Activated CD4-positive, alpha-beta T cell treated with anti-CD3 and anti-CD28 coated beads for 36 hours (primary cell): ENCODE measurements around the gene INPP5D. TPM values are rescaled to one million over a fixed set of nuclear protein-coding genes. Genes with fewer than 3 reads are reported as not detected.
A peak's percentile ranks its signal among the peaks of the same experiment; 100 is the strongest.
"Not testable (repeated sequence)": the region's sequence is repeated elsewhere in the genome, so short reads cannot be mapped to it uniquely, and the experiment has no call there.

Experiments
- ATAC-seq: fragments of 200-7000 bp; cut with Tn5 transposase; one replicate; pipeline ENCODE4 v1.10.0; 2021; ENCODE audit warnings: mild to moderate bottlenecking, moderate library complexity
- CTCF ChIA-PET: fragments of 350-600 bp; sonication (Branson Sonifier 250); formaldehyde crosslinking; loops from one replicate; lab custom pipeline; 2021; ENCODE audit warnings: antibody characterized with exemption; lab: Charles Lee
- POLR2A ChIA-PET: fragments of 350-600 bp; sonication (Branson Sonifier 250); formaldehyde crosslinking; loops from one replicate; lab custom pipeline; 2021; ENCODE audit warnings: antibody characterized with exemption, inconsistent platforms; lab: Charles Lee
- DNase-seq: peaks from one replicate; pipeline ENCODE4 v3.0.0-alpha.2; 2020
- H3K27ac Mint-ChIP-seq: one replicate; pipeline ENCODE4 v1.8.0; 2021; ENCODE audit warnings: mixed read lengths
- H3K27me3 Mint-ChIP-seq: one replicate; pipeline ENCODE4 v1.8.0; 2021; ENCODE audit warnings: mixed read lengths
- H3K36me3 Mint-ChIP-seq: one replicate; pipeline ENCODE4 v1.8.0; 2021; ENCODE audit warnings: low read depth, mixed read lengths
- H3K4me1 Mint-ChIP-seq: one replicate; pipeline ENCODE4 v1.8.0; 2021; ENCODE audit warnings: mixed read lengths
- H3K4me3 Mint-ChIP-seq: one replicate; pipeline ENCODE4 v1.8.0; 2021; ENCODE audit warnings: mild to moderate bottlenecking, moderate library complexity, mixed read lengths
- H3K9me3 Mint-ChIP-seq: one replicate; pipeline ENCODE4 v1.8.0; 2021; ENCODE audit warnings: low read depth, mixed read lengths
- intact Hi-C, 2 experiments: fragments of 100-400 bp; cut with DNase I in 1 of 2; cut with micrococcal nuclease in 1 of 2; formaldehyde crosslinking; loops; one replicate each; pipeline versions ENCODE4 v1.14.2 to v1.15.1; 2022 to 2024; cut with DNase I, micrococcal nuclease
- total RNA-seq, 2 experiments: library from RNA; stranded (reverse); gene quantifications; one replicate each; pipeline ENCODE4 v1.2.3, GENCODE V29; 2021

Gene INPP5D
- total RNA-seq, 2 experiments from 2014 or later, result 40.5 to 53.4 TPM

DNA sequence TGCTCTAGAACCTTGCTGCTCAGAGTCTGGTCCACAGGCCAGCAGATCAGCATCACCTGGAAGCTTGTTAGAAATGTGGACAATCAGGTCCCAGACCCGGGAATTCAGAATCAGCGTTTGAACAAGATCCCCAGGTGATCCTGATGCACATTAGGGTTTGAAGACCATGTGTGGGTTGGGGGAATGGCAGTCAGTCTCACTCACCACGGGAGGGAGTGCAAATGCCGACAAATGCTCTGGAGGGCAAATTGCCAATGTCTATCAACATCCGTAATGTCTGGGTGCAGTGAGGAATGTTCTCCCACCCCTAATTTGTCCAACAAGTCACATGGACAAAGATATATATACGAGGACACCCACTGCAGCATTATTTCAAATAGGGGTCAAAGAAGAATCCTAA lies 34.5 kb downstream of the INPP5D start:
- ATAC-seq (no peak), DNase-seq (no peak)
- intact Hi-C loops, result no loop called here
- CTCF ChIA-PET, result interaction anchor here (0.6 kb wide), 3 partner anchors 30 to 364 kb away, joined by 3 to 4 read pairs (median 3); no protein-coding TSS in a partner anchor
- Mint-ChIP-seq H3K4me1 (peaks cover 52% of the 10 kb centered on the region), H3K36me3 (peaks cover 25% of the 10 kb centered on the region), H3K4me3 (no peak overlapping the region), H3K9me3 (no peaks in the 10 kb centered on the region), H3K27ac (no peak overlapping the region), H3K27me3 (no peaks in the 10 kb centered on the region)
- POLR2A ChIA-PET, result interaction anchor here (0.6 kb wide), 1 partner anchor 12 kb away, joined by 3 read pairs; no protein-coding TSS in a partner anchor

DNA sequence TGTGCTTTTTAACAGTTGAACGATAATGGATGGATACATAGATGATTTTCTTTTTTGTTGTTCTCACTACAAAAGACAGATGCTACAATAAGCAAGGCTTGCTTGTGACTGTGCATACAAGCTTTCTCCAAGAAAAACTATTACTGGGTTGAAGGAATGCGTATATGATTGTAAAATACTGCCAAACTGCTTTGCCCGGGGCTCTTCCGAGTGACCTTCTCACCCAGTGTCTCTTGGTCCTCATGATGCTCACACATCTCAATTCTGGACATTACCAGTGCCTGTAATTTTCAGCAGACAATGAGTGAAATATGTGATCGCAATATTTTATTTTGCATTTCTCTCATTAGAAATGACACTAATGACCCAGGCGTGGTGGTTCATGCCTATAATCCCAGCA lies 35.9 kb downstream of the INPP5D start:
- Mint-ChIP-seq H3K9me3 (no peaks in the 10 kb centered on the region), H3K4me1 (peaks cover 64% of the 10 kb centered on the region), H3K27ac (no peak overlapping the region), H3K4me3 (no peak overlapping the region), H3K27me3 (no peaks in the 10 kb centered on the region), H3K36me3 (peaks cover 33% of the 10 kb centered on the region)
- intact Hi-C loops, result no loop called here
- POLR2A ChIA-PET, result no interaction called here
- CTCF ChIA-PET, result no interaction called here
- no peak for DNase-seq
- ATAC-seq, result no peak

DNA sequence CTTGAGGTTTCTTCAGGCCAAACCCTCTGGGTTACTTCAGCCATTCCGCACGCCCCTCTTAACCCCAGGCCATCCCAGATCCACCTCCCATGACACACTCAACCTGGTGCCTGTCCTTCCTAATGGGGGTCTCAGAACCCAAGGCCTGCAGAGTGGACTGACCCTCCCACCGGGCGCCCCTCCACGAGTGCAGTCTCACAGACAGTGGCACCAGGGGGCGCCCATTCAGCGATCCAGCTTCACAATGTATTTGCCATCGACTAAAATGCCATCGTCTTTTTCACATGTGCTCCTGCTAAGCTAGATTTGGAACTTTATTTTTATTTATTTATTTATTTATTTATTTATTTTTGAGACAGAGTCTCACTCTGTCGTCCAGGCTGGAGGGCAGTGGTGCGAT lies 38.5 kb downstream of the INPP5D start:
- Mint-ChIP-seq H3K4me3 (no peak overlapping the region), H3K27ac (no peak overlapping the region), H3K27me3 (no peaks in the 10 kb centered on the region), H3K36me3 (peaks cover 28% of the 10 kb centered on the region), H3K4me1 (peaks cover 62% of the 10 kb centered on the region), H3K9me3 (no peaks in the 10 kb centered on the region)
- DNase-seq, result peak; percentile 26
- ATAC-seq, result no peak
- CTCF ChIA-PET, result interaction anchor here (0.7 kb wide), 2 partner anchors 16 to 1701 kb away, joined by 3 read pairs; no protein-coding TSS in a partner anchor
- POLR2A ChIA-PET, result no interaction called here
- intact Hi-C loops, result no loop called here

DNA sequence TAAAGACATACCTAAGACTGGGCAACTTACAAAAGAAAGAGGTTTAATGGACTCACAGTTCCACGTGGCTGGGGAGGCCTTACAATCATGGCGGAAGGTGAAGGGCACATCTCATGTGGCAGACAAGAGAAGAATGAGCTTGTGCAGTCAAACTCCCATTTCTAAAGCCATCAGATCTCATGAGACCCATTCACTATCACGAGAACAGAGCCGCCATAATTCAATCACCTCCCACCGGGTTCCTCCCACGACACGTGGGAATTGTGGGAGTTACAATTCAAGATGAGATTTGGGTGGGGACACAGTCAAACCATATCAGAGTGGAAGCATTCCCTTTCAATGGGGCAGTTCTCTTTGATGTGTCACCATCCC lies 39.7 kb downstream of the INPP5D start:
- ATAC-seq, H3K4me3 Mint-ChIP-seq, DNase-seq, H3K9me3 Mint-ChIP-seq, H3K27me3 Mint-ChIP-seq: not testable (repeated sequence)
- intact Hi-C loops, result loop anchor here (1.0 to 2.0 kb wide), 4 partner anchors 18 to 40 kb away; partner anchors contain the start of gene INPP5D (in 2 of the 2)
- Mint-ChIP-seq H3K27ac (peak overlapping the region; percentile 45), H3K4me1 (peaks cover 63% of the 10 kb centered on the region), H3K36me3 (peaks cover 26% of the 10 kb centered on the region)
- ChIA-PET POLR2A (interaction anchor here (0.7 to 1.5 kb wide), 4 partner anchors 9 to 19 kb away, joined by 3 to 4 read pairs (median 3); no protein-coding TSS in a partner anchor), CTCF (interaction anchor here (1.3 to 2.6 kb wide), 3 partner anchors 16 to 46 kb away, joined by 4 to 13 read pairs (median 7); partner anchors contain the start of gene INPP5D)

DNA sequence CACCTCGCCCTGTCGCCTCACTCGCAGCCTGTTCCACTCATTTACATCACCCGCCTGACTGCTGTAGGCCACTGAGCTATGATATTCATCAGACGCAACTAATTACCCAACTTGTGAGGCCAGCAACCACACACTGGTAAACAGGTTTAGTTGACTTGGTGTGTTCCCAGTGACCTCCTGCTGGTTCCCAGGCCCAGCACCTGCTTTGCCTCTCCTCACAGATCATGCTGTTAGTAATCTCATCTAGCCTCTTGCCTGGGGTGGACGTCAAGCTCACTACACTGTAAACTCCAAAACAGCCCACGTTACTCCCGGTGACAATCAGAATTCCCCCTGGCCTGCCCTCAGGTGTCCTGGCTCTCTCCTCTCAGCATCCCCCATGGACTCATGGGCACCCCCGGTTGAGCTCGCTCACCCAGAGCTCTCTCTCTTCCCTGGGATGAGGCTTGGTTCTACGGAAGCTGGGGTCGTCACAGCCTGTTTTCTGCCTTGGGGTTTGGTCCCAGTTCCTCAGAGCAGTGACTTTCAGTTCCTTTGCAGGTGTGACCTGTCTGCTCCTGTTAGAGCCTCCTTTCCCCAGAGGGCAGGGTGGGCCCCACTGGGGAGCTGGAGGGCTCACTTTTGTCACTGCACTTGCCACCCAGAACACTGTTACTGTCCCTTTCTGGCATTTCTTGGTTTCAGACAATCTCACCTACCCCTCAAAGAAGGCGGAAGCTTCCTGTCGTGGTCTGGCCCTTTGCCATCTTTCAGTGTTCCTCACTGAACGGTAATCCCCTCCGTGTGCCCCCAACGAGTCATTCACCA lies 40.3 kb downstream of the INPP5D start:
- peak; percentile 73 for ATAC-seq
- H3K4me3 Mint-ChIP-seq, result peak overlapping the region; percentile 24
- no peaks in the 10 kb centered on the region for H3K9me3 Mint-ChIP-seq
- H3K27me3 Mint-ChIP-seq, result no peaks in the 10 kb centered on the region
- H3K36me3 Mint-ChIP-seq, result peaks cover 24% of the 10 kb centered on the region
- DNase-seq, result peak; percentile 81
- H3K27ac Mint-ChIP-seq, result peak overlapping the region; percentile 84
- intact Hi-C loops, result loop anchor here (1.0 to 2.0 kb wide), 4 partner anchors 18 to 40 kb away; partner anchors contain the start of gene INPP5D (in 2 of the 2)
- ChIA-PET POLR2A (interaction anchor here (0.7 to 1.5 kb wide), 4 partner anchors 8 to 20 kb away, joined by 3 to 4 read pairs (median 3); no protein-coding TSS in a partner anchor), CTCF (interaction anchor here (0.8 to 2.6 kb wide), 5 partner anchors 12 to 47 kb away, joined by 3 to 13 read pairs (median 4); partner anchors contain the start of gene INPP5D)
- H3K4me1 Mint-ChIP-seq, result peaks cover 61% of the 10 kb centered on the region

DNA sequence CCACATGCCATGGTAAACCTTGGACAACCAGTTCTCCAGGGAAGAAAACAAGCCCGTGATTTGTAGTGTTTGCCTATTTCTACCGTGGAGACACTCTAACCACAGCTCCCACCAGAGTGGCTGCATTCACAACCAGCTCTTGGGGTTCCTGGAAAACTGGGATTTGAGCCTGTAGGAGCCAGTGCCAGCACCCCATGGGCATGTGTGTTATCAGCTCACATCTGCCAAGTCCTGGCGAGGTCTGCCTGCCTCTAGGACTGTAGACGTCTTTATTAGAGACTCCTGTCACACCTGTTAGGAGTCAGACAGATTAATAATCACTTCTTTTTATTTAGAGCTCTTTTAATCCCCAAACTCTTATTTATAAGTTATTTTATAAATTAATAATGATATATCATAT lies 41.0 kb downstream of the INPP5D start:
- CTCF ChIA-PET, result interaction anchor here (0.8 to 2.6 kb wide), 4 partner anchors 13 to 47 kb away, joined by 3 to 13 read pairs (median 3); no protein-coding TSS in a partner anchor
- no peaks in the 10 kb centered on the region for H3K27me3 Mint-ChIP-seq
- H3K36me3 Mint-ChIP-seq, result peaks cover 30% of the 10 kb centered on the region
- ATAC-seq (no peak), DNase-seq (no peak)
- H3K4me3 Mint-ChIP-seq, result peak overlapping the region; percentile 24
- POLR2A ChIA-PET, result interaction anchor here (1.2 kb wide), 2 partner anchors 17 to 20 kb away, joined by 3 to 4 read pairs; no protein-coding TSS in a partner anchor
- H3K4me1 Mint-ChIP-seq, result peaks cover 65% of the 10 kb centered on the region
- intact Hi-C loops, result loop anchor here in 1 of 2 experiments (2.0 kb wide), 1 partner anchor 40 kb away; the partner anchor contains the start of gene INPP5D
- no peaks in the 10 kb centered on the region for H3K9me3 Mint-ChIP-seq
- H3K27ac Mint-ChIP-seq, result peak overlapping the region; percentile 84

DNA sequence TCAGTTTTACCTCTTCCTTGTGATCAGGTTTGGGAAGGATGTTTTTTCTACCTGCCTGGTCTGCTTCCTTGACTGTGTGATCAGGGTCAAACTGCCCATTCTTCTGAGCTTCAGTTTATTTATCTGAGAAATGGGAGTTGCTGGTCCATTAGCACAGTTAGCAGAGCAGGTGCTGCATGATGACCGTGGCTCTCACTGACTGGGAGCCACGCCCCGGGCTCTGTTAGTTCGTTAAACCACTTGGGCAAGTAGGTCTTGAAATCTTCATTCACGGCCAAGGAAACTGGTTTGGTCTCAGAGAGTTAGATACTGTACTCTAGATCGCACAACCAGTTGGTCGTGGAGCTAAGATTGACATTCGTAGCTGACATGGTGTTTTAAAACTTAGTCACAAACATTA lies 41.7 kb downstream of the INPP5D start:
- peaks cover 69% of the 10 kb centered on the region for H3K4me1 Mint-ChIP-seq
- CTCF ChIA-PET, result interaction anchor here (0.7 to 1.5 kb wide), 3 partner anchors 19 to 34 kb away, joined by 3 to 6 read pairs (median 4); no protein-coding TSS in a partner anchor
- no peak overlapping the region for H3K27ac Mint-ChIP-seq

DNA sequence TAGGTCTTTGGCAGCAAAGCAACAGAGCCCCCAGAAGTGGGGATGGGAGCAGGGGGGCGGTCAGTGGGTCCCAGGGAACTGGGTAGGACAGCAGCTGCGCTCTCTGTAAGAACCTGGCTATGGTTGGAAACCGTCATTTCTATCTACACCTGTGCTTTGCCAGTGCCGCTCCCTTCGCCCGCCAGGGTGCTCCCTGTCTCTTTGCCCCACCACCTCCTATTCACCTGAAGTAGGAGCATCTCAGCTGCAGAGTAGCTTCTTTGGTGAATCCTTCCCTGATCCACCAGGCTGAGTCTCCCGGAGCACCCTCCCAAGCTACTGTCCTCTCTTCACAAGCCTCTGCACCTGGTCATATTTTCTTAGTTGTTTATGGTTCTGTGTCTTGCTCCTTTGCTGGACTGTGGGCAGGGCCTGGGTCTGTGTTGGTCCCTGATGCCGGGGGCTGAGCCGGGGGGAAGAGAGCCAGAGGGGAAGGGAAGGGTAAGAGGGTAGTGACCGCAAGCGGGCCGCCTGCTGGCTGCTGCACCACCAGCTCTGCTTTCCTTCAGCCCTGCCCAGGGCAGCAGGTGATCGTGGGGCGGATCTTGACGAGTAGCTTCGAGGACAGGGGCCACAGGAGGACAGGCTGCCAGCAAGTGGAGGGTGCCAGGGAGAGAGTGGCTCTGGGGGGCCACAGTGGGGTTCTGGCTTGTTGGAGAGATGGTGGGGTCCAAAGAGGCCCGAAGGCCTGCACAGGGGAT lies 45.2 kb downstream of the INPP5D start:
- peaks cover 66% of the 10 kb centered on the region for H3K4me1 Mint-ChIP-seq
- H3K36me3 Mint-ChIP-seq, result peaks cover 19% of the 10 kb centered on the region
- no peaks in the 10 kb centered on the region for H3K9me3 Mint-ChIP-seq
- no peak for ATAC-seq
- peak overlapping the region; percentile 40 for H3K27ac Mint-ChIP-seq
- CTCF ChIA-PET, result interaction anchor here (0.7 to 0.9 kb wide), 2 partner anchors 51 to 289 kb away, joined by 3 read pairs; no protein-coding TSS in a partner anchor
- POLR2A ChIA-PET, result no interaction called here
- H3K4me3 Mint-ChIP-seq, result no peak overlapping the region
- intact Hi-C loops, result no loop called here
- DNase-seq, result no peak
- H3K27me3 Mint-ChIP-seq, result no peaks in the 10 kb centered on the region

More for the DNA sequence above, 41.7 kb downstream of the INPP5D start:
- no peak overlapping the region for H3K4me3 Mint-ChIP-seq
- POLR2A ChIA-PET, result no interaction called here
- ATAC-seq (no peak), DNase-seq (no peak)
- H3K27me3 Mint-ChIP-seq, result no peaks in the 10 kb centered on the region
- H3K36me3 Mint-ChIP-seq, result peaks cover 30% of the 10 kb centered on the region
- intact Hi-C loops, result loop anchor here in 1 of 2 experiments (2.0 kb wide), 1 partner anchor 41 kb away; the partner anchor contains the start of gene INPP5D
- H3K9me3 Mint-ChIP-seq, result no peaks in the 10 kb centered on the region

DNA sequence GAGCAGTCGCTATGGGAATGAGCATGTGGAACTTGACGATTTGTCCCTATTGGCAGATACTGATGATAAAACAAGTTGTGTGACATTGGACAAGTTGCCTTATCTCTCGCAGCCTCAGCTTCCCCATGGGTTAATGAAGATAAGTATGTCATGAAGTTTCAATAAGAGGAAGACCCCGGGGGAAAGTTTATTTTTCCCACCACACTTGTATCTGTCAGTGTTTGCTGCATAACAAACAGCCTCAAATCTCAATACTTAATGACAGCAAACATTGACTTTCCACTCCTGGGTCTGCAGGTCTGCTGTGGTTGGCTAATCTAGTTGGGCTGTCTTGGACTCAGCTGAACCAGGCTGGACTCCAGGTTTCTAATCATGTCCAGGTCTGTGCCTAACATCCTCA lies 45.8 kb downstream of the INPP5D start:
- intact Hi-C loops, result no loop called here
- ChIA-PET CTCF (interaction anchor here (1.5 kb wide), 1 partner anchor 53 kb away, joined by 4 read pairs; no protein-coding TSS in a partner anchor), POLR2A (no interaction called here)
- no peak for DNase-seq
- Mint-ChIP-seq H3K4me1 (peaks cover 60% of the 10 kb centered on the region), H3K27ac (peak overlapping the region; percentile 40), H3K4me3 (no peak overlapping the region), H3K27me3 (no peaks in the 10 kb centered on the region), H3K36me3 (peaks cover 12% of the 10 kb centered on the region), H3K9me3 (no peaks in the 10 kb centered on the region)
- ATAC-seq, result no peak

DNA sequence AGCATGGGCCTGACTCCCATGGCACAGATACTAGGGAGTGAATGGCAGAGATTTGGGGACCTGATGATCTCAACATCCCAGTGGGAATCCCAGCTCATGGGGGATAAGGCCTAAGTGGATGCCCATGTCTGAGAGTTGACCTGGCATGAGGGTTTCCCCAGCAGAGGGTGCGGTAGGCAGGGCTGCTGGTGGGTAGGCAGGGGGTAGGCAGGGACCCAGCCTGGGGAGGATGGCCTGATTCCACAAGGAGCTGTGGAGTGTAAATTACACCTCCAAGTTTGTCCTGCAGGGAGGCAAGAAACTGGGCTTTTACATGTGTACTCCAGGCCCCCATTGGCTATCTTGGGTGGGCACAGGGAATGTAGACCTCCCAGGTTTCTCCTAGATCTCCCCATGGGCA lies 46.9 kb downstream of the INPP5D start:
- peaks cover 9% of the 10 kb centered on the region for H3K36me3 Mint-ChIP-seq
- H3K9me3 Mint-ChIP-seq, result no peaks in the 10 kb centered on the region
- no peak overlapping the region for H3K27ac Mint-ChIP-seq
- ChIA-PET CTCF (interaction anchor here (1.5 kb wide), 1 partner anchor 54 kb away, joined by 4 read pairs; no protein-coding TSS in a partner anchor), POLR2A (no interaction called here)
- ATAC-seq, result no peak
- peaks cover 59% of the 10 kb centered on the region for H3K4me1 Mint-ChIP-seq
- H3K27me3 Mint-ChIP-seq, result no peaks in the 10 kb centered on the region
- intact Hi-C loops, result no loop called here
- H3K4me3 Mint-ChIP-seq, result no peak overlapping the region
- no peak for DNase-seq
